Common myeloid progenitor, CD34-positive (primary cell): ENCODE measurements around the gene ENTPD8.
"Not testable (repeated sequence)": the region's sequence is repeated elsewhere in the genome, so short reads cannot be mapped to it uniquely, and the experiment has no call there.

Experiments
- CTCF ChIA-PET: fragments of 350-600 bp; sonication (Branson Sonifier 250); formaldehyde crosslinking; loops from one replicate; lab custom pipeline; 2021; ENCODE audit warnings: antibody characterized with exemption; lab: Charles Lee
- POLR2A ChIA-PET: fragments of 350-600 bp; sonication (Branson Sonifier 250); formaldehyde crosslinking; loops from one replicate; lab custom pipeline; 2021; ENCODE audit warnings: antibody characterized with exemption; lab: Charles Lee
- DNase-seq, 3 donors: peaks; one replicate each; pipeline versions ENCODE4 v3.0.0 to v3.0.0-alpha.2; 2013
- H3K27ac ChIP-seq, 2 experiments: 1 replicate in 1 of 2; 2 replicates in 1 of 2; pipeline ENCODE4 v1.7.0; 2013; ENCODE audit warnings: inconsistent platforms in 2 of 2, low read length in 2 of 2, mild to moderate bottlenecking in 2 of 2, low read depth in 1 of 2, moderate library complexity in 1 of 2; ENCODE audit not compliant: severe bottlenecking in 2 of 2, insufficient read depth in 1 of 2, poor library complexity in 1 of 2
- H3K27me3 ChIP-seq, 5 experiments: replicated peaks in 2 of 5; 1 replicate in 3 of 5; 2 replicates in 2 of 5; pipeline versions ENCODE4 v1.6.1 to v1.7.0; 2013; ENCODE audit warnings: low read length in 4 of 5, mild to moderate bottlenecking in 2 of 5, moderate library complexity in 2 of 5, inconsistent platforms in 1 of 5; ENCODE audit not compliant: insufficient read depth in 5 of 5, control insufficient read depth in 4 of 5
- H3K36me3 ChIP-seq, 4 experiments: 1 replicate in 2 of 4; 2 replicates in 2 of 4; pipeline versions ENCODE4 v1.6.1 to v1.7.0; 2013; ENCODE audit warnings: low read length in 3 of 4, control low read depth in 1 of 4, mild to moderate bottlenecking in 1 of 4; ENCODE audit not compliant: control insufficient read depth in 4 of 4, insufficient read depth in 4 of 4
- H3K4me1 ChIP-seq, 4 experiments: 1 replicate in 3 of 4; 2 replicates in 1 of 4; pipeline versions ENCODE4 v1.6.1 to v1.7.1; 2013; ENCODE audit warnings: low read length in 3 of 4, mild to moderate bottlenecking in 3 of 4, control low read depth in 1 of 4, inconsistent platforms in 1 of 4, moderate library complexity in 1 of 4; ENCODE audit not compliant: control insufficient read depth in 4 of 4, insufficient read depth in 4 of 4; ENCODE audit errors: control extremely low read depth in 1 of 4
- H3K4me3 ChIP-seq, 7 experiments: 1 replicate in 4 of 7; 2 replicates in 3 of 7; pipeline versions ENCODE4 v1.5.1 to v1.7.0; 2013; ENCODE audit warnings: mild to moderate bottlenecking in 7 of 7, low read length in 6 of 7, moderate library complexity in 6 of 7, inconsistent platforms in 2 of 7, low read depth in 2 of 7, control low read depth in 1 of 7; ENCODE audit not compliant: insufficient read depth in 4 of 7, control insufficient read depth in 1 of 7; ENCODE audit errors: extremely low read depth in 1 of 7
- H3K9me3 ChIP-seq, 5 experiments: 1 replicate in 4 of 5; 2 replicates in 1 of 5; pipeline versions ENCODE4 v1.6.1 to v1.7.1; 2013; ENCODE audit warnings: low read length in 4 of 5, mild to moderate bottlenecking in 2 of 5, inconsistent platforms in 1 of 5, low read depth in 1 of 5, moderate library complexity in 1 of 5; ENCODE audit not compliant: control insufficient read depth in 4 of 5, insufficient read depth in 2 of 5; ENCODE audit errors: control extremely low read depth in 1 of 5
- WGBS: methylation state at CpG from one replicate; pipeline ENCODE4 v1.1.5; 2013; ENCODE audit not compliant: insufficient coverage; 5-methylcytosine and 5-hydroxymethylcytosine counted together

ENTPD8 gene

GRCh38 chr9:137386507-137387113 is 54.5 kb downstream of the ENTPD8 start:
- H3K36me3 ChIP-seq, DNase-seq, H3K9me3 ChIP-seq, H3K27ac ChIP-seq, POLR2A ChIA-PET, H3K27me3 ChIP-seq: not testable (repeated sequence)
- WGBS = 81% methylated on average over 11 of the region's 12 CpGs
- CTCF ChIA-PET = interaction anchor here (1.1 kb wide), 1 partner anchor 9 kb away, joined by 3 read pairs; no protein-coding TSS in a partner anchor
- H3K4me1 ChIP-seq = peaks cover 0 to 34% (median 22%) of the 10 kb centered on the region in 4 experiments
- peak overlapping the region in 1 of 7 experiments; percentile 33 for H3K4me3 ChIP-seq

GRCh38 chr9:137385061-137385655 is 56.0 kb downstream of the ENTPD8 start:
- DNase-seq = no peak
- no peaks in the 10 kb centered on the region for H3K9me3 ChIP-seq
- no peak overlapping the region for H3K27ac ChIP-seq
- H3K27me3 ChIP-seq = no peaks in the 10 kb centered on the region
- no peak overlapping the region for H3K4me3 ChIP-seq
- WGBS = 95% methylated on average over 20 of the region's 26 CpGs
- H3K4me1 ChIP-seq = peaks cover 0 to 31% (median 22%) of the 10 kb centered on the region in 4 experiments
- CTCF ChIA-PET = interaction anchor here (1.1 kb wide), 1 partner anchor 11 kb away, joined by 3 read pairs; no protein-coding TSS in a partner anchor
- peaks cover 0 to 4% (median 0%) of the 10 kb centered on the region in 4 experiments for H3K36me3 ChIP-seq
- POLR2A ChIA-PET = no interaction called here
